Inferior parietal cortex (tissue), 1 donor: Measurements from ENCODE around the gene REP15.
"Not testable (repeated sequence)": the region's sequence is repeated elsewhere in the genome, so short reads cannot be mapped to it uniquely, and the experiment has no call there.

Experiments
- DNase-seq: peaks from one replicate; pipeline ENCODE4 v3.0.0-alpha.2; 2016; ENCODE audit errors: extremely low spot score

Gene REP15, protein sequence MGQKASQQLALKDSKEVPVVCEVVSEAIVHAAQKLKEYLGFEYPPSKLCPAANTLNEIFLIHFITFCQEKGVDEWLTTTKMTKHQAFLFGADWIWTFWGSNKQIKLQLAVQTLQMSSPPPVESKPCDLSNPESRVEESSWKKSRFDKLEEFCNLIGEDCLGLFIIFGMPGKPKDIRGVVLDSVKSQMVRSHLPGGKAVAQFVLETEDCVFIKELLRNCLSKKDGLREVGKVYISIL

GRCh38 chr12:27696293-27696652, at the start of gene REP15:
Gene REP15, plus strand, starts transcription at chr12:27696447. Its CDS starts 116 bp downstream, at chr12:27696563.
- DNase-seq, result no peak

GRCh38 chr12:27650011-27650410, 46.2 kb upstream of the REP15 start:
- DNase-seq, result no peak

GRCh38 chr12:27651201-27651600, 45.0 kb upstream of the REP15 start:
- no peak for DNase-seq

GRCh38 chr12:27652174-27652763, 44.0 kb upstream of the REP15 start:
- DNase-seq, result peak; percentile 95

DNA sequence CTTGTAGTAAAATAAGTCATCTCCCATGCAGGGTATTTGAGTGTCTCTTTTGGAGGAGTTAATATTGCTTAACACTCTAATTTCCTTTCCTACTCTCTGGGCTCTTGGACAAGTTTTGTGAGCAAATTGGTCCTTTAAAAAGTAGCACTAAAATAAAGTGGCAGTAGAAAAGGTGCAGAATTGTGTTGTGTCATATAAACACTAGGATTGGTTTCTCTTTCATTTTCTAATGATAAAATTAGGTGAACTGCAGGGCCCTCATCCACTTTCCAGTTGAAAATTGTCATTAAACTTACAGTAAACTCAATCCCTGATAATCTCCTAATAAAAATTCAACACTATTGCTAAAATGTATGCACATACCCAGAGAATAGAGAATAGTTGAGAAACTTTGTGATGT, 42.6 kb upstream of the REP15 start:
- DNase-seq, result no peak

DNA sequence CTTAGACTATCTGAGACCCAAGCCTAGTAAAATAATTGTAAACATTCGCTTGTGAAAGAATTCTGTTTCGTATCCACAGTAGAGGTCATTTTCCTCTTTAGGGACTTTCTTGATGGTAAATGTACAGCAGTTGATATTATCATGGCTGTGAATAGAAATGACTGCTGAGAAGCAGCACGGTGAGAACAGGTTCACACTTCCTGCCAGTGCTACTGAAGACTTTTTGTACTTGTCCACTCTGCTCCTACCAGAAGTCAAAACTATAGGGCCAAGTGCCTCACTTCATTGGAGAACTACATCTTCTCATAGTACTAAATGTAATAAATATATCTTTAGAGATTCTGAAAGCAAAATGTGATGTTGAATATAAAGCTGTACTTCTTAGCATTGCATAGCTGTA, 40.8 kb upstream of the REP15 start:
- DNase-seq, result not testable (repeated sequence)

- no peak for DNase-seq
Observed at GRCh38 chr12:27657296-27657695, 39.0 kb upstream of the REP15 start.

- no peak for DNase-seq
Observed at GRCh38 chr12:27665704-27666103, 30.5 kb upstream of the REP15 start.

GRCh38 chr12:27666510-27666909, 29.7 kb upstream of the REP15 start:
- no peak for DNase-seq

GRCh38 chr12:27667540-27667939, 28.7 kb upstream of the REP15 start:
- DNase-seq, result no peak

GRCh38 chr12:27672051-27672450, 24.2 kb upstream of the REP15 start:
- no peak for DNase-seq

GRCh38 chr12:27672643-27673042, 23.6 kb upstream of the REP15 start:
- no peak for DNase-seq

DNA sequence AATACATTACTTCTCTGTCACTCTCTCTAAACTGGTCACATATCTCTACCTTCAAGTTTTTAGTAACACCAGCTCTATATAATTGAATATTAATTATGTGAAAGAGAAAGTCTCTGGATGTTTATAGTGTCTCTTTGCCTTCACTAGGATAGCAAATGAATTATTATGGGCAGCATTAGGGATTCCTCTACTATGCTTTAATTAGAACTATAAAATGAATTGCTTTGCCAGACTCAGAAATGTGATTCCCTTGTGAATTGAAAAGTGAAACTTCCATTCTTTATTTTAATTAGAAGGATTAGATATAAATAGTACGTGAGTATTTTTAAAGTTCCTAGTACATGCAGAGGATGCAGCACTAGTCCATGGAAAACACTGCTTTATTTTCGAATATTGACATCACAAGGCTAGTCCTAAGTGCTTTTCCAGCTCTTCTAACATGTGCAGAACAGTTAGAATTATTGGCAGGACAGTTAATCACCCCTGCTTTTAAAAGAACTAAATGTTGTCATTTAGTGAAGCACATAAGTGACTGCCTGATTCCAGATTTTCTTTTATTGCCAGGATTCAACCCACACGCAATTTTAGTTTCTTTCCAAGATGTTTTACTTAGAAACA, 23.0 kb upstream of the REP15 start:
- DNase-seq, result no peak

GRCh38 chr12:27674989-27675388, 21.3 kb upstream of the REP15 start:
- no peak for DNase-seq

- no peak for DNase-seq
Observed at GRCh38 chr12:27680619-27681018, 15.6 kb upstream of the REP15 start.

DNA sequence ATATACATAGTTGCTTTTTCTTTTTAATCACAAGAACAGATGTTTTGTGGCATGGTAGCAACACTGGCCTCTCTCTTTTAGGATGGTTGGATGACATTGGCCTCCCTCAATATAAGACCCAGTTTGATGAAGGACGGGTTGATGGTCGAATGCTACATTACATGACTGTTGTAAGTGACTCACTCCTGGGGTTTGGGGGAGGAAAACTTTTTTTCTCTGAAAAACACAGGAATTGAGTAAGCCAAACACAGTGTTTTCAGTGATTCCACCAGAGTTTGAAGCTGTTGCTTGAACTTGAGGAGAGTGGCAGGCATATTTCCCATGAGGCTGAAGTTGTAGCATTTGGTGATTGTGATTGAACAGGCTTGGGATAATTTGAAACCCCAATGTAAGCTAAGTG, 13.7 kb upstream of the REP15 start:
- no peak for DNase-seq

GRCh38 chr12:27685274-27685673, 11.0 kb upstream of the REP15 start:
- DNase-seq, result no peak

GRCh38 chr12:27686147-27686546, 10.1 kb upstream of the REP15 start:
- no peak for DNase-seq

GRCh38 chr12:27688671-27689070, 7.6 kb upstream of the REP15 start:
- DNase-seq, result no peak

GRCh38 chr12:27689558-27690180, 6.6 kb upstream of the REP15 start:
- no peak for DNase-seq

GRCh38 chr12:27693403-27693802, 2.8 kb upstream of the REP15 start:
- DNase-seq, result no peak

- DNase-seq, result no peak
Observed at GRCh38 chr12:27695556-27696292, 523 bp upstream of the REP15 start.
